Transverse colon (tissue), 4 donors: ENCODE data around the gene NUDT22. TPM values are rescaled to one million over a fixed set of nuclear protein-coding genes. Genes with fewer than 3 reads are reported as not detected.

ENCODE experiments used
- DNase-seq: peaks from one replicate; pipeline ENCODE4 v3.0.0-alpha.2; 2019
- H3K27ac ChIP-seq, 4 donors: fragments of 200-600 bp; sonication (generic); 2 replicates each; pipeline ENCODE4 v1.5.1; 2016 to 2018; ENCODE audit warnings: inconsistent platforms in 4 of 4
- H3K27me3 ChIP-seq: fragments of 200-600 bp; sonication (generic); 2 replicates; pipeline ENCODE4 v1.5.1; 2017; ENCODE audit warnings: inconsistent platforms
- H3K36me3 ChIP-seq, 4 donors: fragments of 200-600 bp; sonication (generic); 2 replicates each; pipeline ENCODE4 v1.5.1; 2017 to 2019; ENCODE audit warnings: inconsistent platforms in 4 of 4
- H3K4me1 ChIP-seq, 4 donors: fragments of 200-600 bp; sonication (generic); 2 replicates each; pipeline ENCODE4 v1.5.1; 2017 to 2020; ENCODE audit warnings: inconsistent platforms in 4 of 4
- H3K4me3 ChIP-seq, 4 donors: fragments of 200-600 bp; sonication (generic); 1 replicate in 1 of 4; 2 replicates in 3 of 4; pipeline versions ENCODE4 v1.5.1 to v1.6.1; 2017 to 2019; ENCODE audit warnings: inconsistent platforms in 4 of 4
- H3K9me3 ChIP-seq, 2 donors: fragments of 200-600 bp; sonication (generic); 2 replicates each; pipeline ENCODE4 v1.5.1; 2017 to 2019; ENCODE audit warnings: inconsistent platforms in 2 of 2
- CTCF ChIP-seq, 5 experiments: fragments of 200-600 bp in 3 of 5; fragments of 450-650 bp in 2 of 5; sonication (generic) in 3 of 5; IDR thresholded peaks; 1 replicate in 2 of 5; 2 replicates in 3 of 5; pipeline ENCODE4 v1.5.1; 2016 to 2017; ENCODE audit warnings: antibody characterized with exemption in 5 of 5, inconsistent platforms in 3 of 5, mild to moderate bottlenecking in 2 of 5, moderate library complexity in 1 of 5
- EP300 ChIP-seq: sonication (generic); formaldehyde crosslinking; IDR thresholded peaks from one replicate; pipeline ENCODE4 v1.6.1; 2017; ENCODE audit warnings: antibody characterized with exemption, low read depth
- POLR2A ChIP-seq: fragments of 450-650 bp; IDR thresholded peaks from one replicate; pipeline ENCODE4 v1.6.1; 2016; ENCODE audit warnings: antibody characterized with exemption, mild to moderate bottlenecking, moderate library complexity
- POLR2AphosphoS5 ChIP-seq, 3 donors: sonication (generic); formaldehyde crosslinking; IDR thresholded peaks; one replicate each; pipeline ENCODE4 v1.6.1; 2016; ENCODE audit warnings: antibody characterized with exemption in 3 of 3
- WGBS, 2 donors: methylation state at CpG; one replicate each; pipeline ENCODE4 v1.1.5; 2018; ENCODE audit warnings: low coverage in 1 of 2; 5-methylcytosine and 5-hydroxymethylcytosine counted together
- in situ Hi-C, 4 donors: fragments of 200-750 bp; cut with MboI; loops; one replicate each; pipeline versions ENCODE4 v1.15.0 to v1.15.1; 2017; ENCODE audit warnings: low sequenced_read_pairs in 3 of 4, low pct_ligation_motif_present in 1 of 4, low pct_unique_long_range_greater_than_20kb in 1 of 4
- intact Hi-C: fragments of 100-400 bp; cut with DNase I; formaldehyde crosslinking; loops from one replicate; pipeline ENCODE4 v1.15.1; 2023; ENCODE audit warnings: low total_unique reads
- total RNA-seq, 4 donors: library from RNA; depleted of rRNA; stranded (reverse); fragments of >200 nt; gene quantifications; one replicate each; pipeline ENCODE4 v1.1.0, GENCODE V29; 2016

The NUDT22 gene
- total RNA-seq, 4 donors from 2014 or later = 84.0 to 215 (median 127) TPM

GRCh38 chr11:64203421-64204079 is 22.5 kb upstream of the NUDT22 start:
- in situ Hi-C loops = loop anchor here (5.0 to 10.0 kb wide), 3 partner anchors 91 to 99 kb away; partner anchors contain the start of genes CATSPERZ (in 2 of the 4) and KCNK4 (in 1 of the 4)
- peaks cover 7 to 36% (median 34%) of the 10 kb centered on the region in 4 donors for H3K4me1 ChIP-seq
- 90% methylated on average over 7 to 27 of the region's 27 CpGs for WGBS, 2 donors
- H3K27ac ChIP-seq = no peak overlapping the region
- no peak for TF ChIP-seq CTCF (IDR thresholded peaks at IDR 0.05)
- TF ChIP-seq POLR2A = no peak
- no peak for TF ChIP-seq EP300
- no peak for TF ChIP-seq POLR2AphosphoS5 (IDR thresholded peaks at IDR 0.05)
- intact Hi-C loops = no loop called here
- no peaks in the 10 kb centered on the region for H3K27me3 ChIP-seq
- H3K4me3 ChIP-seq = no peak overlapping the region
- H3K36me3 ChIP-seq = peaks cover 0 to 43% (median 19%) of the 10 kb centered on the region in 4 donors
- no peak for DNase-seq
- H3K9me3 ChIP-seq = no peaks in the 10 kb centered on the region

DNA sequence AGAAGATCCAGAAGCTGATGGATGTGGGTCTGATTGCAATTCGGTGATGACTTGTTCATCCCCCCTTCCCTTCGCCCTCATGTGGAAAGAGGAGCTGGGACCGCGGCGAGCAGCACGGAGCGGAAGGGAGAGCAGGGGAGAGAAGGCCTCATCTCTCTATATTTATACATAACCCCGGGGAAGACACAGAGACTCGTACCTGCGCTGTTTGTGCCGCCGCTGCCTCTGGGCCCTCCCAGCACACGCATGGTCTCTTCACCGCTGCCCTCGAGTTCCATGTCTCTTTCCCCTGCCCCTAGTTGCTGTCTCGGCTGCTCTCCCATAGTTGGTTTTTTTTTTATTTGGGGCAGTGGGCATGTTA is 22.0 kb upstream of the NUDT22 start:
- H3K27me3 ChIP-seq = no peaks in the 10 kb centered on the region
- no peak for DNase-seq
- H3K36me3 ChIP-seq = peaks cover 0 to 39% (median 18%) of the 10 kb centered on the region in 4 donors
- intact Hi-C loops = no loop called here
- no peak overlapping the region for H3K4me3 ChIP-seq
- H3K27ac ChIP-seq = no peak overlapping the region
- 78 to 84% methylated on average over 10 to 16 of the region's 16 CpGs for WGBS, 2 donors
- TF ChIP-seq CTCF (IDR thresholded peaks at IDR 0.05) (no peak), EP300 (no peak), POLR2A (no peak), POLR2AphosphoS5 (IDR thresholded peaks at IDR 0.05) (no peak)
- in situ Hi-C loops = loop anchor here (5.0 to 10.0 kb wide), 3 partner anchors 91 to 98 kb away; partner anchors contain the start of genes CATSPERZ (in 2 of the 4) and KCNK4 (in 1 of the 4)
- H3K9me3 ChIP-seq = no peaks in the 10 kb centered on the region
- peaks cover 7 to 38% (median 34%) of the 10 kb centered on the region in 4 donors for H3K4me1 ChIP-seq

GRCh38 chr11:64204464-64204989 is 21.5 kb upstream of the NUDT22 start:
- H3K27me3 ChIP-seq = no peaks in the 10 kb centered on the region
- TF ChIP-seq POLR2A (no peak), EP300 (no peak), POLR2AphosphoS5 (IDR thresholded peaks at IDR 0.05) (peak in 2 of 3 donors; percentile 74 to 77), CTCF (IDR thresholded peaks at IDR 0.05) (peak; percentile 64 to 84 (median 73))
- peak overlapping the region; percentile 73 to 85 (median 80) for H3K27ac ChIP-seq
- WGBS, 2 donors = 25% methylated on average over 7 of the region's 7 CpGs; no CpG with 5 or more reads in 1 of the 2 donors
- intact Hi-C loops = no loop called here
- H3K4me1 ChIP-seq = peaks cover 7 to 38% (median 34%) of the 10 kb centered on the region in 4 donors
- H3K36me3 ChIP-seq = peaks cover 0 to 38% (median 16%) of the 10 kb centered on the region in 4 donors
- in situ Hi-C loops = loop anchor here (5.0 to 10.0 kb wide), 3 partner anchors 90 to 98 kb away; partner anchors contain the start of genes CATSPERZ (in 2 of the 4) and KCNK4 (in 1 of the 4)
- no peaks in the 10 kb centered on the region for H3K9me3 ChIP-seq
- H3K4me3 ChIP-seq = no peak overlapping the region
- peak; percentile 93 for DNase-seq

DNA sequence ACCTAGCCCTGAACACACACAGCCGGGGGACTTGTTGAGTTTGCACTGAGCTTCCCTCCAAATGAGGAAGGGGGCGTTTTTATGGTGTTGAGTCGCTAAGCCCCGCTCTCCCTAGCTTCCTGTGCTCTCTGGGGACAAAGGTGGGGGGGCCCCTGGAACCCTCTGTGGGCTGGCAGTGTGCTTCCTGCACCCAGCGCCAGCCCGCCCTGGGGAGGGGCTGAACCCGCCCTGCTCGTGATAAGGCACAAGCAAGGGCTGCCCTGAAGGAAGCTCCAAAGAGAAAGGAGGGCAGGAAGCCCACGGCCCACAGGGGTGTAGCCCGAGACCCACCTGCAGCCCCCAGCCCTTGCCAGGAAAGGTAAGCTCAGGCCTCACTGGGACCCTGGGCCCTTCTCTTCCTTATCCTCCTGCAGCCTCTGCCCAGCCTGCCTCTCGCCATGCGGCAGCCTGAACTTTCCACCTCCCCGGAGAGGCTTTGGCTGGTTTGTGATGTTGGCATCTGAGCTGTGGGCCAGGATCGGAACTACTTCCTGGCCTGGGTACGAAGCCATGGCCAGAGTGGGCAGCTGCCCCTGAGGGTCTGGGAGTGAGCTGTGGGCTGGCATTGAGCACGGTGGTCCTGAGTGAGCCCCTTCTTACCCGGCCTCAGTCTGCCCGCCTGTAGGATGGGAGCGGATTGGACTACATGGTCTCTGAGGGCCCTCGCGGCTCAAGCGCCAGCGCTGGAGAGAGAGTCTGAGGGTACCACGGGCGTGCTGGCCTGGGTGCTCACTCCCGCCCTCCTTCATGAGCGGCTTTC is 19.4 kb upstream of the NUDT22 start, which contains the start of gene FERMT3:
FERMT3 (plus strand) TSS at position 265 of the 799 bp plus-strand sequence. CDS start 644 bp downstream, outside the sequence.
- H3K27me3 ChIP-seq = no peaks in the 10 kb centered on the region
- peak; percentile 90 for DNase-seq
- H3K4me1 ChIP-seq = peaks cover 7 to 38% (median 34%) of the 10 kb centered on the region in 4 donors
- WGBS, 2 donors = 43% methylated on average over 23 of the region's 27 CpGs; no CpG with 5 or more reads in 1 of the 2 donors
- H3K36me3 ChIP-seq = peaks cover 0 to 20% (median 9%) of the 10 kb centered on the region in 4 donors
- peak within 1 kb of the TSS; percentile 73 to 85 (median 80) for H3K27ac ChIP-seq
- intact Hi-C loops (no loop called here), in situ Hi-C loops (loop anchor here in 1 of 4 donors (10.0 kb wide), 1 partner anchor 88 kb away; the partner anchor contains the start of gene KCNK4)
- peak within 1 kb of the TSS in 3 of 4 donors; percentile 12 to 52 (median 34) for H3K4me3 ChIP-seq
- H3K9me3 ChIP-seq = no peaks in the 10 kb centered on the region
- peak; percentile 52 for TF ChIP-seq POLR2A
- TF ChIP-seq POLR2AphosphoS5 (IDR thresholded peaks at IDR 0.05) = peak in 2 of 3 donors; percentile 56 to 63
- no peak for TF ChIP-seq CTCF (IDR thresholded peaks at IDR 0.05)
- TF ChIP-seq EP300 = no peak
